Measurements from ENCODE around the gene NUP205. TPM values are rescaled to one million over a fixed set of nuclear protein-coding genes. Genes with fewer than 3 reads are reported as not detected.
"Not testable (repeated sequence)": the region's sequence is repeated elsewhere in the genome, so short reads cannot be mapped to it uniquely, and the experiment has no call there.

NUP205 gene
- total and polyA plus RNA-seq, 9 donors = 19.5 to 51.5 (median 38.7) TPM

DNA sequence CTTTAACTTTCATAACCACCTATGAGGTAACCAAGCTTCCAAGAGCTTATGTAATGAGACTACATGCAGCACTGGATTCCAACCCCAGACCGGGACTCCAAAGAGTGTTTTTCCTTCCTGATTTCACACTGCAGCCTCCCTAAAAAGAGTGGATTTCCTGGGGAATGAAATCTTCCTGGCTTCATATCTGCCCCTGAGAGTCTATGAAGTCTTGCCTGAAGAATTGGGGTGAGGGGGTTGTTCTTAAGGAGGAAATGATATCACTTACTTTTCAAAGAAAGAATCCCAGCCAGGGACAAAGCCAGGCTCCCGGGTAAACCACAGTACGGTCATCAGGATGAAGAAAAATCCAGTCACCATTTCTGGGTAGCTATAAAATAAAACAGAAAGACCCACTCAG lies 134.3 kb downstream of the NUP205 start:
- intact Hi-C loops (cut with DNase I) = no loop called here
- no peaks in the 10 kb centered on the region for H3K9me3 ChIP-seq
- DNase-seq = no peak
- no peak overlapping the region for H3K27ac ChIP-seq
- H3K36me3 ChIP-seq = no peaks in the 10 kb centered on the region
- 58 to 89% (median 85%) methylated on average over 3 of the region's 3 CpGs for WGBS, 3 donors
- no peaks in the 10 kb centered on the region for H3K27me3 ChIP-seq
- TF ChIP-seq POLR2A (IDR thresholded peaks at IDR 0.05) (no peak), CTCF (IDR thresholded peaks at IDR 0.05) (no peak), EP300 (IDR thresholded peaks at IDR 0.05) (no peak)
- no peak overlapping the region for H3K4me3 ChIP-seq
- H3K4me1 ChIP-seq (ENCODE audit: insufficient read depth) = no peaks in the 10 kb centered on the region

GRCh38 chr7:135692606-135693005 lies 134.9 kb downstream of the NUP205 start:
- H3K36me3 ChIP-seq; H3K4me1 ChIP-seq (ENCODE audit: insufficient read depth); H3K9me3 ChIP-seq; intact Hi-C loops (cut with DNase I); H3K27me3 ChIP-seq; H3K27ac ChIP-seq; DNase-seq; H3K4me3 ChIP-seq: not testable (repeated sequence)
- WGBS, 3 donors = 92 to 97% (median 95%) methylated on average over 7 of the region's 7 CpGs

- H3K36me3 ChIP-seq = no peaks in the 10 kb centered on the region
Observed at GRCh38 chr7:135693558-135693957, 135.8 kb downstream of the NUP205 start.

DNA sequence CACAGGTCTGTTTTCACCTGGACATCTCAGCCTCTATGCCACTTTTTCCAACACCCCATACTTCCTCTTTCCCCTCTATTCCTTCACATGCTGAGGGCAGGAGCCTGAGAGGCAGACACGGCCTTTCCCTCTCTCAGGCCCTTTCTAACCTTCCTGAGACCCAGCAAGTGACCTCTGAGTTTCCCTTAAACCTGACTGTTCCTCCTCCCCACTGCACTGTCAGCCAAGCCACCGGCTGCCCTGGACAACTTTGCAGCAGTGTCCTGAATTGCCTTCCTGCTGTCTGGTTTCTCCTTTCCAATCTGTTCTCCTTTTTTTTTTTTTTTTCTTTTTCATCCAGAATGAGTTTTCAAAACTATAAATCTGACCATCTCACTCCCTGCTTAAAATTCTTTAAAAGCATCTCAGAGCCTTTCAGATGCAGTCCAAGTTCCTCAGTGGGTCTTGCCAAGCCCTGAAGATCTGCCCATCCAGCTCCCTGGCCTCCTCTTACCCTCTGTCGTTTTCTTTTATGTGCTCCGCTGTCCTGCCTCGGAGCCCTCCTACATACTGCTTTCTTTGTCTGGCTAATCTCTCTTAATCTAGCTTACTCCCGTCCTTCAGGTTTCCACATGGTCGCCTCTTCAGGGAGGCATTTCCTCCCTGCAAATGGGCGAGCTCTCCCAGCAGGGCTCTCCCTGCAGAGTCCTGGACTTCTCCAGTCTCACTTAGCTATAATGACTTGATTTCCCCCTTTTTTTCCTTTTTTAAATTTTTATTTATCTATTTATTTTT lies 139.7 kb downstream of the NUP205 start:
- WGBS, 3 donors = 40 to 57% (median 51%) methylated on average over 8 of the region's 8 CpGs
- no peaks in the 10 kb centered on the region for H3K9me3 ChIP-seq

More at GRCh38 chr7:135693558-135693957, 135.8 kb downstream of the NUP205 start:
- Histone ChIP-seq H3K4me1 (ENCODE audit: insufficient read depth) (no peaks in the 10 kb centered on the region), H3K27me3 (no peaks in the 10 kb centered on the region), H3K9me3 (no peaks in the 10 kb centered on the region), H3K4me3 (no peak overlapping the region), H3K27ac (no peak overlapping the region)
- TF ChIP-seq CTCF (IDR thresholded peaks at IDR 0.05) (no peak), POLR2A (IDR thresholded peaks at IDR 0.05) (no peak), EP300 (IDR thresholded peaks at IDR 0.05) (no peak)
- 85 to 92% (median 91%) methylated on average over 4 of the region's 4 CpGs for WGBS, 3 donors
- intact Hi-C loops (cut with DNase I) = no loop called here
- no peak for DNase-seq

More for the DNA sequence above, 139.7 kb downstream of the NUP205 start:
- H3K27ac ChIP-seq = no peak overlapping the region
- no peak for TF ChIP-seq EP300 (IDR thresholded peaks at IDR 0.05)
- TF ChIP-seq POLR2A (IDR thresholded peaks at IDR 0.05) = no peak
- TF ChIP-seq CTCF (IDR thresholded peaks at IDR 0.05) = no peak
- H3K4me3 ChIP-seq = no peak overlapping the region
- intact Hi-C loops (cut with DNase I) = no loop called here
- H3K27me3 ChIP-seq = no peaks in the 10 kb centered on the region
- no peak for DNase-seq
- no peaks in the 10 kb centered on the region for H3K4me1 ChIP-seq (ENCODE audit: insufficient read depth)
- no peaks in the 10 kb centered on the region for H3K36me3 ChIP-seq

Small RNAs within 50 kb of the gene (small RNA-seq; reads per million reads assigned to genes)
- gene RNU6-1154P = not detected

Other genes starting within 250 kb of the NUP205 start
- gene CNOT4, start 47.8 kb upstream of the NUP205 start, total RNA-seq = 10 to 100 TPM; 16.3 to 38.9 (median 32.9) TPM
- gene CNOT4, start 47.8 kb upstream of the NUP205 start, polyA plus RNA-seq = 10 to 100 TPM in 1 of 2 donors, 1 to 10 TPM in 1; 9.1 to 30.5 TPM
- gene STMP1, start 104.6 kb downstream of the NUP205 start, total RNA-seq = 10 to 100 TPM; 11.0 to 24.3 (median 19.7) TPM
- gene STMP1, start 104.6 kb downstream of the NUP205 start, polyA plus RNA-seq = 10 to 100 TPM; 15.6 to 23.7 TPM
- gene SLC13A4, start 170.3 kb downstream of the NUP205 start, total RNA-seq = under 1 TPM in 1 of 7 donors, not detected in 6; 0.57 TPM
- under 1 TPM; 0.07 to 0.18 TPM for gene SLC13A4, start 170.3 kb downstream of the NUP205 start, polyA plus RNA-seq
- gene FAM180A, start 190.9 kb downstream of the NUP205 start, total RNA-seq = 1 to 10 TPM; 1.1 to 5.1 (median 2.9) TPM
- 1 to 10 TPM; 4.4 to 5.3 TPM for gene FAM180A, start 190.9 kb downstream of the NUP205 start, polyA plus RNA-seq